PC-9 (cell line): ENCODE data around the gene ENO2.

Experiments
- EZH2 ChIP-seq: fragments of 200-600 bp; sonication (generic); IDR thresholded peaks from 2 replicates; pipeline ENCODE4 v1.8.0; 2017; ENCODE audit warnings: antibody characterized with exemption, low read depth
- TF ChIP-seq, protein P1 (sequence below): fragments of 200-600 bp; sonication (generic); conservative IDR thresholded peaks from 2 replicates; pipeline ENCODE4 v1.6.1; 2017; ENCODE audit warnings: mixed run types, antibody characterized with exemption, mild to moderate bottlenecking, moderate library complexity

DNA sequence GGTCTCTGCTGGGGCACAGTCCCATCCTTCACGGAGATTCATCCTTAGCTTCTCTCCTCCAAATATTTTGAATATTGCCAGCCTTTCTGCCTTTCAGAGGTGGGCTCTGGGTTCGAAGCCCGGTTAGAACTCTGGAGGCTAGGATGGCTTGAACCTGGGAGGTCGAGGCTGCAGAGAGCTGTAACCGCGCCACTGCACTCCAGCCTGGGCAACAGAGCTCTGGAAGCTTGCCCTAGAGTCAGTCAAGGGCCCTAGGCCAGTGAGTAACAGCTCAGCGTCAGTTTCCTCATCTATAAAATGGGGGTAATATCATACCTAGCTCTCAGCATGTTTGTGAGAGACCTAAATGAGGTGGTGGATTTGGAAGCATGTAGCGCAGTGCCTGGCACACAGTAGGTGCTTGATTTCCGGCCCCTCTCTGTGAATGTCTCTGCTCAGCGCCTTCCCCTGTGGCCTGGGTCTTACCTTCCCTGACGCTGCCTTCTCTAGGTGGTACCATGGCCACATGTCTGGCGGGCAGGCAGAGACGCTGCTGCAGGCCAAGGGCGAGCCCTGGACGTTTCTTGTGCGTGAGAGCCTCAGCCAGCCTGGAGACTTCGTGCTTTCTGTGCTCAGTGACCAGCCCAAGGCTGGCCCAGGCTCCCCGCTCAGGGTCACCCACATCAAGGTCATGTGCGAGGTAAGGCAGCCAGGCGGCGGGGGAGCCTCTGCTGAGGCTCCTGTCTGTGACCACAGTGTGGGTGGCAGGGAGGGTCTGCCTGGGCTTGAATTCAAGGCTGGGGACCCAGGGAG, 40.1 kb downstream of the ENO2 start:
- TF ChIP-seq, protein P1, sequence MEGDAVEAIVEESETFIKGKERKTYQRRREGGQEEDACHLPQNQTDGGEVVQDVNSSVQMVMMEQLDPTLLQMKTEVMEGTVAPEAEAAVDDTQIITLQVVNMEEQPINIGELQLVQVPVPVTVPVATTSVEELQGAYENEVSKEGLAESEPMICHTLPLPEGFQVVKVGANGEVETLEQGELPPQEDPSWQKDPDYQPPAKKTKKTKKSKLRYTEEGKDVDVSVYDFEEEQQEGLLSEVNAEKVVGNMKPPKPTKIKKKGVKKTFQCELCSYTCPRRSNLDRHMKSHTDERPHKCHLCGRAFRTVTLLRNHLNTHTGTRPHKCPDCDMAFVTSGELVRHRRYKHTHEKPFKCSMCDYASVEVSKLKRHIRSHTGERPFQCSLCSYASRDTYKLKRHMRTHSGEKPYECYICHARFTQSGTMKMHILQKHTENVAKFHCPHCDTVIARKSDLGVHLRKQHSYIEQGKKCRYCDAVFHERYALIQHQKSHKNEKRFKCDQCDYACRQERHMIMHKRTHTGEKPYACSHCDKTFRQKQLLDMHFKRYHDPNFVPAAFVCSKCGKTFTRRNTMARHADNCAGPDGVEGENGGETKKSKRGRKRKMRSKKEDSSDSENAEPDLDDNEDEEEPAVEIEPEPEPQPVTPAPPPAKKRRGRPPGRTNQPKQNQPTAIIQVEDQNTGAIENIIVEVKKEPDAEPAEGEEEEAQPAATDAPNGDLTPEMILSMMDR: no peak
- no peak for TF ChIP-seq EZH2
